ENCODE measurements around the gene TNFRSF6B. TPM values are rescaled to one million over a fixed set of nuclear protein-coding genes. Genes with fewer than 3 reads are reported as not detected.

Gene TNFRSF6B
- total RNA-seq, 2 donors from 2014 or later = not detected

DNA sequence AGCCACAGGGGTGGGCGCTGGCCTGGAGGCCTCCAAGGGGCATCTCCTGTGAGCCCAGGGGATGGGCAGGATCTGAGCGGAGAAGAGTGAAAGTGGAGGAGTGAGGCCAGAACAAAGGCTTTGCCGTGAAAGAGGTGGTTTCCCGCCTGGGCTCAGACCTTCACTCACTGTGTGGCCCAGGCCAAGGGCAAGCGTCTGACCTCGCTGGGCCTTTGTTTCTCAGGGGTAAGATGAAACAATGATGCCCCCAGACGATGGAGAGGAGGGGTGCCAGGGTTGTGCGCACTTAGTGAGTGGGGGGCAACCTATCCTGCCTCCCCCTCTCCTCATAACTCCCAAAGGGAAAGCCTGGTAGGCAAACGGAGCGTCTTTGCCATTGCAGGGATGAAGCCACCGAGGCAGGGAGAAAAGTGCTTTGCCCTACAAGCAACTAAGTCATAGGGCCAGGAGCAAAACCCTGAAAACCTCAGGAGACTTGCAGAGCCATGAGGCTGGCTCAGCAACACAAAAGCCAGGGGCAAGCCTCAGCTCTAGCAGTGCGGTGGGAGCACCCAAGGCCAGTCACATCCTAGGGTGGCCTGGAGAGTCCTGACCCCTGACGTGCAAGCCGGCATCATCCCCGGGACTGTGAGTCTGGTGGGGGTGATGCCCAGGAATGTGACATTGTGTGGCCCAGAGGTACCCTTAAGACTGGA is 42.3 kb upstream of the TNFRSF6B start:
- peak overlapping the region; percentile 89 for H3K27ac ChIP-seq (ENCODE audit: low read depth, low read length)
- no peak for TF ChIP-seq CTCF (conservative IDR thresholded peaks at IDR 0.05)
- no peak overlapping the region for H3K9ac ChIP-seq (ENCODE audit: extremely low read depth, low read length, poor library complexity, severe bottlenecking)
- DNase-seq = no peak
- H3K36me3 ChIP-seq (ENCODE audit: control insufficient read depth, insufficient read depth, low read length) = no peaks in the 10 kb centered on the region
- Mint-ChIP-seq H3K27ac (peak overlapping the region; percentile 61), H3K9me3 (no peaks in the 10 kb centered on the region), H3K27me3 (ENCODE audit: insufficient read depth) (peaks cover 17% of the 10 kb centered on the region), H3K36me3 (ENCODE audit: low read depth) (no peaks in the 10 kb centered on the region), H3K4me1 (peaks cover 5% of the 10 kb centered on the region), H3K4me3 (peak overlapping the region; percentile 51)
- peaks cover 3% of the 10 kb centered on the region for H3K4me1 ChIP-seq (ENCODE audit: control insufficient read depth, insufficient read depth, low read length)
- H3K27me3 ChIP-seq (ENCODE audit: control insufficient read depth, insufficient read depth, low read length, poor library complexity, severe bottlenecking) = peaks cover 19% of the 10 kb centered on the region
- 50 to 75% methylated on average over 8 to 14 of the region's 15 CpGs for WGBS, 2 experiments (ENCODE audit: insufficient coverage in 1 of 2, insufficient read length in 1 of 2)
- peak overlapping the region; percentile 73 for H3K4me3 ChIP-seq (ENCODE audit: low read length)
- no peaks in the 10 kb centered on the region for H3K9me3 ChIP-seq (ENCODE audit: control insufficient read depth, low read length)

- Mint-ChIP-seq H3K4me1 (peaks cover 9% of the 10 kb centered on the region), H3K27me3 (ENCODE audit: insufficient read depth) (peaks cover 16% of the 10 kb centered on the region), H3K9me3 (no peaks in the 10 kb centered on the region), H3K36me3 (ENCODE audit: low read depth) (no peaks in the 10 kb centered on the region), H3K4me3 (no peak overlapping the region), H3K27ac (no peak overlapping the region)
- no peaks in the 10 kb centered on the region for H3K9me3 ChIP-seq (ENCODE audit: control insufficient read depth, low read length)
- H3K4me1 ChIP-seq (ENCODE audit: control insufficient read depth, insufficient read depth, low read length) = peaks cover 4% of the 10 kb centered on the region
- TF ChIP-seq CTCF (conservative IDR thresholded peaks at IDR 0.05) = no peak
- no peaks in the 10 kb centered on the region for H3K36me3 ChIP-seq (ENCODE audit: control insufficient read depth, insufficient read depth, low read length)
- WGBS, 2 experiments (ENCODE audit: insufficient coverage in 1 of 2, insufficient read length in 1 of 2) = 81 to 87% methylated on average over 4 of the region's 4 CpGs
- peaks cover 19% of the 10 kb centered on the region for H3K27me3 ChIP-seq (ENCODE audit: control insufficient read depth, insufficient read depth, low read length, poor library complexity, severe bottlenecking)
- DNase-seq = no peak
- no peak overlapping the region for H3K4me3 ChIP-seq (ENCODE audit: low read length)
- no peak overlapping the region for H3K27ac ChIP-seq (ENCODE audit: low read depth, low read length)
- H3K9ac ChIP-seq (ENCODE audit: extremely low read depth, low read length, poor library complexity, severe bottlenecking) = no peak overlapping the region
Measured at GRCh38 chr20:63655249-63655648, 41.2 kb upstream of the TNFRSF6B start.

- no peak for DNase-seq
- no peak overlapping the region for H3K27ac ChIP-seq (ENCODE audit: low read depth, low read length)
- peaks cover 10% of the 10 kb centered on the region for H3K36me3 ChIP-seq (ENCODE audit: control insufficient read depth, insufficient read depth, low read length)
- peaks cover 4% of the 10 kb centered on the region for H3K4me1 ChIP-seq (ENCODE audit: control insufficient read depth, insufficient read depth, low read length)
- H3K27me3 ChIP-seq (ENCODE audit: control insufficient read depth, insufficient read depth, low read length, poor library complexity, severe bottlenecking) = peaks cover 13% of the 10 kb centered on the region
- TF ChIP-seq CTCF (conservative IDR thresholded peaks at IDR 0.05) = no peak
- Mint-ChIP-seq H3K9me3 (no peaks in the 10 kb centered on the region), H3K27me3 (ENCODE audit: insufficient read depth) (peaks cover 9% of the 10 kb centered on the region), H3K27ac (no peak overlapping the region), H3K36me3 (ENCODE audit: low read depth) (peaks cover 1% of the 10 kb centered on the region), H3K4me1 (peaks cover 9% of the 10 kb centered on the region), H3K4me3 (no peak overlapping the region)
- no peak overlapping the region for H3K9ac ChIP-seq (ENCODE audit: extremely low read depth, low read length, poor library complexity, severe bottlenecking)
- H3K4me3 ChIP-seq (ENCODE audit: low read length) = no peak overlapping the region
- H3K9me3 ChIP-seq (ENCODE audit: control insufficient read depth, low read length) = no peaks in the 10 kb centered on the region
- WGBS, 2 experiments (ENCODE audit: insufficient coverage in 1 of 2, insufficient read length in 1 of 2) = 85 to 100% methylated on average over 2 to 3 of the region's 3 CpGs
Measured at GRCh38 chr20:63656451-63656850, 40.0 kb upstream of the TNFRSF6B start.

Data from endodermal cell (in vitro differentiated cells).